ENCODE measurements around the gene HINT2.

The HINT2 gene

DNA sequence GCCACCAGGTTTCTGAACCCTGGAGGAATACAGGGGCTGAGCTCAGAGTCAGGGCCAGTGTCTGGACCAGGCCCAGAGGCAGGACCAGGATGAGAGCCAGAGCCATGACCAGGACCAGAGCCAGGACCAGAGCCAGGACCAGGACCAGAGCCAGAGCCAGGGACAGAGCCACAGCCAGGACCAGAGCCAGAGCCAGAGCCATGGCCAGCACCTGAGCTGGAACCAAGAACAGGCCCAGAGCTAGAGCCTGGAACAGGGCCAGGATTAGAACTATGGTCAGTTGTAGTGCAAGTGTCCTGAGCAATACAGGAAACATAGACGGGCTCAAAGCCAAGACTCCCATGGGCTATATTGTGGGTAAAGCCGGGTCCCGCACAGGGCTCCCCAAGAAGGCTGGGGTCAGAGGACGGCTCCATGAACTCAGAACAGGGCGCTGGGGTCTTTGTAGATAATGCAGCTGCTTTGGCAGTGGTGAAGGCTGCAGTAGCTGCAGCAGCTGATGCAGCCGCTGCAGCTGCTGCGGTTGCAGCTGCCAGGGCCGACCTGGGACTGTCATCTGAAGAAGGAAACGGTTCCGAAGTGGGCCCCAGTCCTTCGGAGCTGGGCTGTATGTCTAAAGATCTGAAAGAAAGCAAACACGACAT is 3.3 kb downstream of the HINT2 start:
- no peak for DNase-seq

DNA sequence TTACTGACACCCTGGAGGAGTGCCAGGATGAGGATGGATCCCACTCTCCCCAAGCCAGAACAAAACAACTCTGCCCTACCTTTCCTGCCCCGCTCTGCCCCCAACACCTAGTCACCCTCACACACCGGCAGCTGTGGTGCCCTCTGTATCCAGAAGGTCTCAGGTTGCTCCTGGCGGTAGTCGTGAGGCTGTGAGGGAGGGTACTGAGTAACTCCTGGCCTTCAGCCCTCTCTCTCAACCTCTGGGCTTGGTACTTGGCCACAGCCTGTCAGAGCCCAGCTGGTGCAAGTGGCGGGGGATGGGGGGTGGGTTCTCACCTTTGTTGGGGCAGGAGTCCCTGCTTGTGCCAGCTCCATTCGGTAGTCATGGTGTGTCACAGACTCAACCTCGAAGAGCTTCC is 4.7 kb downstream of the HINT2 start:
- DNase-seq, result no peak

DNA sequence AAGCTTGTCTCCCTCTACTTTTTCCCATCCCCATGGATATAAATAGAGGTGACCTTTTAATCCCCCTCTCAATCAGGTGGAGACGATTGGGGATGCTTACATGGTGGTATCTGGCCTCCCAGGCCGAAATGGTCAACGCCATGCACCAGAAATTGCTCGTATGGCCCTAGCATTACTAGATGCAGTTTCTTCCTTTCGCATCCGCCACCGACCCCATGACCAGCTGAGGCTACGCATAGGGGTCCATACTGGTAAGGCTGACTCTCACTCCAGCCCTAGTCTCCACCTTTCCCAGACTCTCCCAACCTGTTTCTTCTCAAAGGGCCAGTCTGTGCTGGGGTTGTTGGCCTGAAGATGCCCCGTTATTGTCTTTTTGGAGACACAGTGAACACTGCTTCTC is 6.4 kb downstream of the HINT2 start:
- no peak for DNase-seq

DNA sequence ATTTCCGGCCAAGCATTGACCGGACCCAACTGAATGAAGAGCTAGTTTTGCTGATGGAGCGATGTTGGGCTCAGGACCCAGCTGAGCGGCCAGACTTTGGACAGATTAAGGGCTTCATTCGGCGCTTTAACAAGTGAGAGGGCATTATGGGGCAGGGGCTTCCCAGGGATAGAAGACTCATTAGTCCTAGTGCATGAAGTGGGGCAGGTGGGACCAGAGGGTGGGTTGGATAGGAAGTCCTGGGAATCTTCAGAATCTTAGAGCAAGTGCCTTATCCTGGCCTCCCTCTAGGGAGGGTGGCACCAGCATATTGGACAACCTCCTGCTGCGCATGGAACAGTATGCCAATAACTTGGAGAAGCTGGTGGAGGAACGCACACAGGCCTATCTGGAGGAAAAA is 8.7 kb downstream of the HINT2 start:
- DNase-seq, result no peak

DNA sequence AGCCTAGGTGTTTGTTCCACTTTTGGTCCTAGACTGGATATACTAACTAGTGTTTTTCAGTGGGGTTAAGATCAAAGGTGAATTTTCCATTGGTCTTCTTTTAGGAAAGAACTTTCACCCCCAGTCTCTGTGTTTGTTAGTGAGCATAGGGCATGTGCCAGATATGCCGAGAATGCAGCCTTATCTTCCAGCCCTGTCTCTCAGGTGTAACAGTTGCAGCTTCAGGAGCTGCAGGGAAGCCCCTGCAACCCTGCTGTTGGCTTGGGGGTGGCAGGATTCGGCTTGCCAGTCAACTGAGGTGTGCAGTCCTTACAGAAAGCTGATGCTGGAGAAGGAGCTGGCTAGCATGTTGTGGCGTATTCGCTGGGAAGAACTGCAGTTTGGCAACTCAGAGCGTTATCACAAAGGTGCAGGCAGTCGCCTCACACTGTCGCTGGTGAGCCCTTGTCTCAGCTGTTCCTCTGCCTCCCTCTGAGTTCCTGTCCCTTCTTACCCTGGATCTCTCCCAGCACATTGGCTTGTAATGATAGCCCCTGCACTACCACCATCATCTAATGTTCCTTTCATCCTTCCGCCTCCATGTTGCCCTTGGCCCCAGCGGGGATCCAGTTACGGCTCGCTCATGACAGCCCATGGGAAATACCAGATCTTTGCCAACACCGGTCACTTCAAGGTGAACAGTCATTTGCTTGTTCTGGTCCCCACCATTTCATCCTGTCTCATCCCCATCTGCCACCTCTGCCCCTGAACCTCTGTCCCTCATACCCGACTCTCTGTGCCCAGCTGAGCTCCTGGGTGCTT is 13.3 kb downstream of the HINT2 start:
- no peak for DNase-seq

DNA sequence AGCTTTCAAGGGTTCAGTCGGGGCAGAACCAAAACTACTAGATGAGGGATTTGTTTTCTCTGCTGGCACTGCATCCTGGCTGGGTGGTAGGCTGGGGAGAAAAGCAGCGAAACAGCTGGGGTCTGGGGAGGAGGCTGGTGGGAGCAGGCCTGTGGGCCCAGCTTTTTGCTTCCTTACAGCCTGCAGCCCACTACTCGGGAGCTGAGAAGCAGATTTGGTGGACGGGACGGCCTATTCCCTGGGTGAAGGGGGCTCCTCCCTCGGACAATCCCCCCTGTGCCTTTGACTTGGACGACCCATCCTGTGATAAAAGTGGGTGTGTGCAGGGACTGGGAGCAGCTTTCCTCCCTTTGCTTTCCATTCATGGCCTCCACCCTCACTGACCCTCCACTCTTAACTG is 14.3 kb downstream of the HINT2 start:
- no peak for DNase-seq

DNA sequence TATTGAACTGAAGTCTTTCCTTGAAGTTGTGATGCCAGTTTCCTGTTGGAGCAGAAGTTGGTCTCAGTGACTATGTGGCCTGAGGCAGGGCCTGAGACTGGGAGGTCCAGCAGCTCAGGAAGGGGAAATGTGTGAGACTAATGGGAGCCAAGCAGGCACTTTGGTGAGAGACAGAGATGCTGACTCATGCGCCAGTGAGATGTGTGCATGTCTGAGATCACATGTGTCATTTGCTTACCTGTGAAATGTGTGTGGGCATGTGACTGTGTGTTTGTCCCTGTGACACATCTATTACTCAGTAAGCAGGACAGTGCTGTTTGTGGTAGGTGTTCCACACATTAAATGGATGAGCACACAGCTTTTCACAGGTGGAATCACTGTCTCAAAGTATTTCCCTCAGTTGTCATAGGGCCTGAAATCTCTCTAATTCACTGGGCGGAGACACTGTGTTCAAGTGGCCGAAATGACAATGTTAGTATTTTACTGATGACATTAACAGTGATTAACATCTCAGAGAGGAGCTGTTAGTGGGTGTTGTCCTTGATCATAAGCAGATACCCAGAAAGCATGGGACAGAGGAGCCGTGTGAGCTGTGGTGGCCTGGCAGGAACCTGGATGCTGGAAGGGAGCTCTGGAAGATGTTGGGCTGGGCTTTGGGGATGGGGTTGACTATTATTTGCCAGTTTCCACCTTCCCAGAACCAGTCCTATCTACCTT is 16.0 kb downstream of the HINT2 start:
- peak; percentile 25 for DNase-seq

DNA sequence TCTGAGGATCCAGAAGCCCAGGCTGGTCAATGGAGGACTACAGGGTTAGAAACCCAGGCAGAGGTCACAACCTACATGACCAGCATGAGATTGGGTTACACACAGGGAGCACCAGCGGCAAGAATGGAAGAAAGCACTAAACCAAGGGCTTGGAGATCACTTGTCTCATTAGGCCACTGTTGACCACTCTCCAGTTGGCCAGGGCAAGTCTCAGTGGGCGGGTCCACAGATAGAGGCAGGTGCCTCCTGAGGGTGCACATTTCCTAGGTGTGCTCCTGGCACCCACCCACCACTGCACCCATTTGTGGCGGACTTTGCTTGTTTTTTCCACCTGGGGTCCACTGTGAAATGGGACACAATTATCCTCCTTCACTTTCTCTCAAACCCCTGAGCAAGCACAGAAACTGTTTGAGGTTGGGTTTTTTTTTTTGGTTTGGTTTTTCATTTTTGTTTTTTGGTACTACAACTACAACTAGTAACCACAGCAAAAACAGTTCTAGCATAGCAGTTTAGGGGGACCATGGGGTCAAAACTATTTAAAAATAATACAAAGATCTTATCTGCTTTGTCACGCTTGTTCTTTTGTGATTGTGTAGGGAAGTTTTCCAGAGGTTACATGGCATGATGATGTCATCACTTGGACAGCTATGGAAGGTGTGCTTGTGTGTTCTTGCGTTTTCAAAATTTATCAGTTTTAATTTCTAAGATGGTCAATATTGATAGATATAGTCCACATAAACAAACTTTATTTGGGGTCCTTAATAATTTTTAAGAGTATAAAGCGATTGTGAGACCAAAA is 17.3 kb downstream of the HINT2 start:
- no peak for DNase-seq

DNA sequence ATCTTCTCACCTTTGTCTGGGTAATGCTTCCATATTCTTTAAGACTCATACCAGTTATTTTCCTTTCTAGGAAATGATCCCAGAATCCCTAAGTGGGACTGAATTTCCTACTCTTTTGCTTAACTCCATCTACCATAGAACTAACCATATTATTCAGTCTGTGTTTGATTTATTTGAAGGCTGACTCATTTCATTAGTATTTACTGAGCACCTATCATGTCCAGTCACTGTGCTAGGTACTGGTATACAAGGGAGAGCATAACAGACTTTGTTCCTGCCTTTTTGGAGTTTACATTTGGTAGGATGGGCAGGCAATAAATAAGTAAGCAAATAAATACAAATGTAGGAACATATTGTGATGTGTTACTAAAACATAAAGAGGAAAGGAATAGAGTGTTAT is 19.1 kb downstream of the HINT2 start:
- no peak for DNase-seq

DNA sequence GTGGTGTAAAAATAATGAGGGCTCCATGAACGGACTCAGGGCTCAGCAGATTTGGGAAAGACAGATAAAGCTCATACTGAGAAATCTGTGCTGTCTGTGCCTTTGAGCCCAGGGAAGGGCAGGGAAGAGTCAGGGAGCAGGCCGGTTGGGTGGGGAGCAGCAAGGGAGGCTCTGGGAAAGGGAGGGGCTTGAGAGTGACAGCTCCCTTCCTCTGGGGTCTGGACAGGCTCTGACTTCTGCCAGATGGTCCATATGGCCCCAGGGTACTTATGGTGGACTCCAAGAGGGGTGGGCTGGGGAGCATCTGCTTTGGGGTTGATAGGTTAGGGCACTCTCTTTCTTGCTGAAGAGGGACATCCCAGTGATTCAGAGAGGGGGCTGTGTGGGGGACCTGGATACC is 21.4 kb downstream of the HINT2 start:
- DNase-seq, result no peak

DNA sequence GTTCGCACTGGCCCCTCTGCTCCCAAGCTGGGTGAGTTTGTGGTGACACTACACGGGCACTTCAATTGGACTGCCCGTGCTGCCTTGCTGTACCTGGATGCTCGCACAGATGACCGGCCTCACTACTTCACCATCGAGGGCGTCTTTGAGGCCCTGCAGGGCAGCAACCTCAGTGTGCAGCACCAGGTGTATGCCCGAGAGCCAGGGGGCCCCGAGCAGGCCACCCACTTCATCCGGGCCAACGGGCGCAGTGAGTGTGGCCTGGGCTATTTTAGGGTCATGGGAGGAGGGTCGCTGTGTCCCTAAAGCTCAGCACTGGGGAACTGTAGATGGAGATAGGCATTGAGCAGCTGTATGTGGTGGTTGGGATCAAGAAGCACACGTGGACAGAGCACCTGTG is 22.0 kb downstream of the HINT2 start:
- no peak for DNase-seq

DNA sequence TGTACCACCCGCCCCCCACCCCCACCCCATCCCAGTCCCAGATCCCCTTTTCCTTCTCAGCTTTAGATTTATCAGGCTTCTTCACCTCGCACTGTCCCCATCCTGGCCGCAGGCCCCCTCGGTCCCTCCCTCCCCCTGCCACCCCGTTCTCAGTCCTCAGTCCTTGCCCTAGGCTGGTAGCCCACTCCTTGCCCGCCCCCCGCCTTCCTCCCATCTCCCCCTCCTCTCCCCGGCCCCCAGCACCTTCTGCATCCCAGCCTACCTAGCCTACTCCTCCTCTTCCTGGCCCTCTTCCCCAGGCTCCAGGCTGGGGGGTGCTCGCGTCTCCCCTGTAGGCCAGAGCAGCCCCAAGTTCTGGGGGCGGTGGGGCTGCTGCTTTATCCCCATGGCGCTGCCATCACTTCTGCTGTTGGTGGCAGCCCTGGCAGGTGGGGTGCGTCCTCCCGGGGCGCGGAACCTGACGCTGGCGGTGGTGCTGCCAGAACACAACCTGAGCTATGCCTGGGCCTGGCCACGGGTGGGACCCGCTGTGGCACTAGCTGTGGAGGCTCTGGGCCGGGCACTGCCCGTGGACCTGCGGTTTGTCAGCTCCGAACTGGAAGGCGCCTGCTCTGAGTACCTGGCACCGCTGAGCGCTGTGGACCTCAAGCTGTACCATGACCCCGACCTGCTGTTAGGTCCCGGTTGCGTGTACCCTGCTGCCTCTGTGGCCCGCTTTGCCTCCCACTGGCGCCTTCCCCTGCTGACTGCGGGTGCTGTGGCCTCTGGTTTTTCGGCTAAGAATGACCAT is 22.6 kb downstream of the HINT2 start:
- DNase-seq, result no peak

DNA sequence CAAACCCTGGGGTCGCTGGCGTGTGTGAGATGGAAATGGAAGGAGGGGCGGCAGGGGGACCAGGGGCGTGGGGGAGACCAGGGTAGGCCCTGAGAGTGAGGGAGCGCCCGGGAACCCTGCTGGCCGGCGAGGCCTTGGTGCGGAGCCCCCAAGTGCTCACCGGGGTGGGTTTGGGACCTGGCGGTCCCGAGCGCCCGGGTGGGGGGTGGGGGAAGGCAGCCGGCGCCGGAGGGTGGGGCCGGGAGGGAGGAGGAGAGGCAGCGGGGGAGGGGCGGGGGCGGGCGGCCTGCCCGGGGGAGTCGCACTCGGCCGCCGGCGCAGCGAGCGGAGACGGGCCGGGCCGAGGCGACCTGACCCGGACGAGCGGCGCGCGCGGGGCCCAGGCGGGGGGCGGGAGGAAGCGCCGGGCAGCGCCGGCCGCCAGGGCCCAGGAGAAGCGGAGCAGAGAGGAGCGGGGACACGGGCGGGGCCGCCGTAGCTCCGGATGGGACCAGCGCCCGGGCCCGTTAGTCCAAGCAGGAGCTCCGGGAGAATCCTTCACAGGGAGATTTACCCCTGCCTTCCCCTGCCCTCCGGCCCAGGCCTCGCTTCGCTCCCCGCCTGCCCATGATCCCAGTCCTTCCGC is 23.4 kb downstream of the HINT2 start, which contains the start of gene NPR2:
TSS of gene NPR2 (plus strand) at position 295 of the 625 bp plus-strand sequence. CDS start 818 bp downstream, outside the sequence.
- no peak for DNase-seq

DNA sequence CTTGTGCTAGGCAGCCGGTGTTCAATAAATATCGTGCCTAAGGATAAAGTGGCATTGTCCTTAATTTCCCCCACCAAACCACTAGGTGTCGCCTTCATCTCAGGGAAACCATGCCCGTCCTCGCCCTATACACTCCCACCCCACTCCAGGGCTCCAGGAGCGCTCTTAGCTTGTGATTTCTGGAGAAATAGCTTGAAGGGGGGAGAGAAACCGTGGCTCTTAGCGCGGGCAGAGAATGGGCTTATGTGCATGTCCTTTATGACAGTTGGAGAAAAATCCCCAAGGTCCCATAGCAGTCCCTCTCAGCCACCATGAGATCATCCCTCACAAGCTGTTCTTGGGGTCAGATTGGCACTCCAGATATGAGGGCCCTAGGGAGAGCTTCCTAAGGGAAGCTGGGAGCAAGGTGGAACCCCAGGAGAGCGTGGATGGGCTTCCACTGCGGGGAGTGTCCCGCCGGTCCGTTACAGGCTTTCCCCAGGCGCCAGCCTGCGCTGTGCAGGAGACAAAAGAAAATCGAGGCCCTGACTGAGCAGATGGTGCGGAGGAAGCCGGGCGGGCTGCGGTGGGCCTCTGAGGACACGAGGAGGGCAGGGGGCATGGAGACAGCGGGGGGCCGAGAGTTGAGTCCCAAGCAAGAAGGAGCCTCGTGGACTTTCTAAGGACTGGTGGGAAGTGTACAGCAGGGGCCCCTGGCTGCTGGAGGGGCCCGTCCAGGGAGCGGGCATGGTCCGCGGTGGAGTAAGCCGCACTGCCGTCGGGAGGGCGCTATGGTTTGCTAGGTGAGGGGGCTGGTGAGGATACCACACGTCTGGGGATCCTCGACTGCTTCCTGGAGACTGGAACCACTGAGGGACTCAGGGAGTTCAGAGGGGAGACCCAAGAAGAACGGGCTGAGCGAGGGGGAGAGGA is 24.2 kb downstream of the HINT2 start:
- DNase-seq, result peak; percentile 66

DNA sequence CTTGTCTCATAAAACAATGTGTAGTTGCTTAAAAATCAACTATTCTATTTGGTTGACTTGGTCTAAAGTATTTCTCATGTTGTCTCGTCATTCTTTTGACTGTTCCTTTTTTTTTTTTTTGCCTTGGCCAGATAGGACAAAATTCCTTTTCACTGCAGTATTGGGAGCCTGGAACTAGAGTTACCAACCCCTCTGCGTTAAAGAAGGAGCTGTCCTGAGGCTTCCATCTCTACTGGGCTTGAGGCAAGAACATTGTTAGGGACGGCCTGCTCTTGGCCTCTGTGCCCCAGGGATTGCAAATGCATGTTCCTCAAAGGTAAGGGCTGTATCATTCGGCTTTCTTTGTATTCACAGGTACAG is 24.8 kb downstream of the HINT2 start:
- DNase-seq, result no peak

DNA sequence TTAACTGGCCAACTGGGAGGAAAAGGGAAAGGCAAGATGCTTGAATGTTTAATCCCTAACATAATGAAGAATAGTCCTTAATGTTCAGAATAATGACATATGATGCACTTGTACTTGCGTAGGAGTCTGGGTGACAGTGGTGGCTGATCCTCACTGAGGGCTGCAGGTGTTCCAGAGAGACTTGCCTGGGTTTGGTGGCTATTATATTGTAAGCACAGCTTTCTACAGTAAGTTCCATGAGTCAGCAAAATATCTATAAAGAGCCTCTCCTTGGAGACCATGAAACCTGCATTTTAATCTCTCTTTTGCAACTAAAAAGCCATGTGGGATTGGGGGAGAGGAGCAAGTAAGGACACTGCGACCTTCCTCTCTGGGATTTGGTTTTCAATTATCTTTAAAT is 25.3 kb downstream of the HINT2 start:
- no peak for DNase-seq

DNA sequence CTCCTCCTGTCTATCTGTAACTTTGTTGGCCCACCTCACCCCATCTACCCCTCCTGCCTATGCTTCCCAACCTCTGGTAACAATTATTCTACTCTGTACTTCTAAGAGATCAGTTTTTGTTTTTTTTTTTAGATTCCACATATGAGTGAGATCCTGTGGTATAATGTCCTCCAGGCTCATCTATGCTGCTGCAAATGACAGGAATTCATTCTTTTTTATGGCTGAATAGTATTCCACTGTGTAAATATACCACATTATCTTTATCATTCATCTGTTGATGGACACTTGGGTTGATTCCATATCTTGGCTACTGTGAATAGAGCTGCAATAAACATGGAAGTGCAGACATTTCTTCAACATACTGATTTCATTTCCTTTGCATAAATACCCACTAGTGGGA is 31.4 kb downstream of the HINT2 start:
- DNase-seq, result no peak

DNA sequence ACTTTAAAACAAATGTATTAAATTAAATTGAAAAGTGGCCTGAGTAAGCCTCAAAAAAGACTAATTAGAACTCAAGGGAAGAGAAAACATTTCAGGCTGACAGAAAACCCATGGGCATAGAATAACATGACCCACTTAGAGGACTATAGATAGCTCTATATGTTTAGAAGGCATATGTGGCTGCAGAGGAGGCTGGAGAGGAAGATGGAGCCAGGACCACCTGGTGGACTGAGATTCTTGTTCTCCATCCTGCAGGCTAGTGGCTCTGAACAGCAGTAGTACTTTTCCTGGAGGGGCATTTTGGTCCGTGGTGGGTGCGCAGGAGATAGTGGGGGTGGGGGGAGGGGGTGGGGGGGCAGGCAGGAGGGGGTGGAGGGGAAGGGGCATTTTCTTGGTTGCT is 33.8 kb downstream of the HINT2 start:
- DNase-seq, result no peak

DNA sequence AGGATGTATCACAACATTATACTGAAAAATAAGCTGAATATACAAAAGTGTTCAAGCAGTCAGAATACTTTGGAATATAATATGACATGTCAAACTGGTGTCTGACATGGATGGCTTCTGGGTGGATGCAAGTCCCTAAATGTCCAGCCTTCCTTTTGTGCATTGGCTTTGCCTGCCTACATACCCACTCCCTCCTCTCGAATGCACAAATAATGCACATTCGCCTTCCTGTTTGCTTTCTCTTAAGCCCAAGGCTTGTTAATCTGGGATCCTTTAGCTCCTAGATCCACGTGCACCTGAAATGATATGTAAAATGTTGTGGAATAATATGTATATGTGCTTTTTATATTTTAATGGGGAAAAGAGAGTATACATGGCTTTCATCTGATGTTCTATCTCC is 36.3 kb downstream of the HINT2 start:
- no peak for DNase-seq

DNA sequence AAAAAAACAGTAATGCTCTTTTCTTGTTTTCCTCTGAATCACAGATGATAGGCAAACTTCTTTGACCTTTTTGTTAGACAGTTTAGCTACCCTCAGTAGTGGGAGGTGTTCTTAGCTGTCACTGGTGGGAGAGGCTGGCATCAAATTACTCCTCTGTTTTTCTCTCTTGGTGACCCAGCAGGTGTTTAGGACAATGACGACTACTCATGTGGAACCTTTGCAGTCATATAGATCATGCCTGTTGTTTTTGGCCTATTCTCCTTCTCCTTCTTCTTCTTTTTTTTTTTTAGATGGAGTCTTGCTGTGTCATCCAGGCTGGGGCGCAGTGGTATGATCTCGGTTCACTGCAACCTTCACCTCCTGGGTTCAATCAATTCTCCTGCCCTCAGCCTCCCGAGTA is 38.8 kb downstream of the HINT2 start:
- DNase-seq, result peak; percentile 22

Measured in inflammatory macrophage treated with lipopolysaccharide for 4 hours (primary cell).